HG02885 (cell line): ENCODE measurements around the gene LRRC7.

Experiments used
- ATAC-seq: cut with Tn5 transposase; IDR thresholded peaks from one replicate; pipeline ENCODE4 v1.9.1; 2021; ENCODE audit warnings: mild to moderate bottlenecking; ENCODE audit not compliant: unreplicated experiment, poor library complexity

LRRC7 gene

DNA sequence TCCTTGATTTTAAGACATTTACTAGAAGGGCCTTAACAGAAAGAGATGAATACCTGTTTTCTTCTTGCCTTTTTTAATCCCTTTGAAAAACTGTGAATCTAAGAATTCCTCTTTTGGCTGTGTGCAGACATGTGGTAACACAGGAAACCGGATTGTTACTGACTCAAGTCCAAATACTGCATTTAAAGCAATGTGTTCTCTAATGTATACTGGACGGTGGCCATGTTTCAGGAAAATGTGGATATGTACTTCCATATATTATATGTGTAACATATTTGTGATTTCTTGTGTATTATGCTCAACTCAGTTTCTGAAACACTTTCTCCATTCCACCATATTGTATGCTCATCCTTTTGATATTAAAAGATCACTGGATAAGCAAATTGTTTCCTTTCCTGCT lies 185.1 kb downstream of the LRRC7 start:
- no peak for ATAC-seq

DNA sequence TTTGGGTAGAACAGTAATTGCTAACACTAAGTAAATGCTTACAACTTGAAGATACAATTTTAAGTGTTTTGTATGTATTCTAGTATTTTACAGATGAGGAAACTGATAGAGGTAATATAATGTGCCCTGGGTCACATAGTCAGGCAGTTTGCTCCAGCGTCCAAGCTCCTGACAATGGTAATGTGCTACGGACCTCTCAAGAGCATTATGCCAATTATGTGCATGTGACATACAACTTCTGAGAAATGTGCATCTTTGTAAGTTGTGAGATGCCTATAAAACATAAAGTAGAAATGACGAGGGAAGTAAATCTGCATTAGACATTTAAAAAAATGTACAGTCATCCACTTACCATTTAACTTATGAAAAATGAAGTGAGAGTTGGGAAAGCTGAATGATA lies 186.8 kb downstream of the LRRC7 start:
- ATAC-seq, result no peak

DNA sequence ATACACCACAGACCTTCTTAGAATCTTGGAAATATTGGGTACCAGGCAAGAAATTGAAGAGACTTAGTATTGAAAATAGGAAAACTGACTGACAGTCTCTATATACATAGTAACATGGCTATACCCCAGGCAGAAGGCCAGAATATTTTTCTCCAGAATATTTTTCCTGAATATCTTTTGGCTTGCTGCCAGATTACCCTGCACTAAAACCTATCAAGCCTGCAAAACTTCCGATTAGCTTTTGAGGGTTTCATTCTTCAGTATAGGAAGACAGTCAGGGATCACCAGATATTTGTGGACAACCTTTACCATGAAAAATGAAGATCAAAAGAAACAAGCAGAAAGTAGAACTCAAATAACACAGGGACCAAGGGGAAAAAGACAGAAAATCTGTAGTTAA lies 187.9 kb downstream of the LRRC7 start:
- no peak for ATAC-seq

DNA sequence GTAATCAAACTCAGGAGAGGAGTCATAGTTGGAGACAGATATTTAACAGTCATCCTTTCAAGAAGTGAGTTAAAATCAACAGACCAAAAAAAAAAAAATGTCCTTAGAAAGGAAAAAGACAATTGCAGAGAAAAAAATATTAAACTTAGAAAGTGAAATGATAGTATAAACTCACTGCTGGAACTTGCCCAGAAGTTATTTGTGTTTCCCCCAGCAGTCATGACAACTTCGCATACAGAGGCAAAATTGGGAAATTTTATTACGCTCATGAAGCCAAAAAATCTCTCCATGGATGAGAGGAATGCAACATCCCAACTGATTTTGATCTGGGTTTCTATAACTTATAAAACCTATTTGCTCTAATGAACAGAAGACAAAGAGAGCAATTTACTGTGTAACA lies 198.2 kb downstream of the LRRC7 start:
- no peak for ATAC-seq

DNA sequence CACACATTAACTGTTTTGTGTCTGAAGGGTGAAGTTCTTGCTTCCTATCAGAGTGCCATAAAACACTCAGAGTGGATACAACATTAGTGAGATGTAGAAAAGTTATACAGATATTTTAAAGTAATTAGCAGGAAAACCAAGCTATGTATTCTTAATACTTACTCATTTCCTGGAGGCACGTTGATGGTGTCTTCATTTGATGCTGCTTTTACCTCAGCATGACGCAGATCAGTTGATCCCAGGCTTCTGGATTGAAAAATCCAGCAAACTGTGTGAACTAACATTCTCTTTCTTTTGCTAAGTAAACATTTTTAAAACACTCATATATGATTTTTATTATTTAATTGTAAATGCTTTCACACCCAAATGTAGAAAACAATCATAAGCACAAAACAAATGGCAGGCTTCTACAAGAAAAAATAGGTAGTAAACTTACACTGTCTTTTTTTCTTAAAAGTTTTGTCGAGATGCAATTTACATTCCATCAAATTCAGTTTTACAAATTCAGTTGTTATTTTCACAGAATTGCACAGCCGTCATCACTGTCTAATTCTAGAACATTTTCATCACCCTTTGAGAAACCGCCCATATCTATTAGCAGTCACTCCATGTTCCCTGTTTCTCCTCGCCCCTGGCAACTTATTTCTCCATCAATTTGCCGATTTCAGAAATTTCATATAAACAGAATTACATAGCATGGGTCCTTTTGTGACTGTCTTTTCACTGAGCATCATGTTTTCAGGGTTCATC lies 198.9 kb downstream of the LRRC7 start:
- no peak for ATAC-seq

DNA sequence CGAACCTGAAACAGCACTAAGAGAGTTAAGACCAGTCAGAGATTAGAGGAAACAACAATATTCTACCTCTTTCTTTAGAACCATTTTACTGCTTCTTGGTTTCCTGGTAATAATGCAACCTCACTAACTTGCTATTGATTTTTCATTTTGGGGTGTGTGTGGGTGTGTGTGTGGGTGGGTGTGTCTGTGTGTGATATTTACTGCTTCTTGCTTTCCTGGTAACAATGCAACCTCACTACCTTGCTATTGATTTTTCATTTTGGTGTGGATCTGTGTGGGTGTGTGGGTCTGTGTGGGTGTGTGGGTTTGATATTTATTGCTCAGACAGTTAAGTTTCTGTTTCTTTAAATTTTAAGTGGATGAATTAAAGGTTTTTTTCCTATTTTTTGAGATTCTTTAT lies 208.8 kb downstream of the LRRC7 start:
- ATAC-seq, result no peak

DNA sequence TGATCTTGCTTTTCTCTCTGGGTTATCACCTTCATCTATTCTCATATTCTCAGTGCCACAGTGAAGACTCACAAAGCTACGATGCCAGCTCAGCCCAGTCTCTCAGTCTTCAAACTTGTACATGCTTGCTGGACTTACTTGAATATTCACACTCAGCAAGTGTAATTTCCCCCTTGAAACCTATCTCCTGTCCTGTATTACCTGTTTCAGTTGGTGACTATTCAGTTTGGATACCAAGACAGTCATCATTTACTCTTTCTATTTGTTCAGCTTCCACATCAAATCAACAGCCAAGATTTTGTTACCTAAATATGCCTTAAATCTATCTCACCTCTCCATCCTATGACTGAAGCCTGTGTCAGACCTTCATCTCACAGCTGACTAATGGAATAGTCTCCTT lies 209.7 kb downstream of the LRRC7 start:
- no peak for ATAC-seq

DNA sequence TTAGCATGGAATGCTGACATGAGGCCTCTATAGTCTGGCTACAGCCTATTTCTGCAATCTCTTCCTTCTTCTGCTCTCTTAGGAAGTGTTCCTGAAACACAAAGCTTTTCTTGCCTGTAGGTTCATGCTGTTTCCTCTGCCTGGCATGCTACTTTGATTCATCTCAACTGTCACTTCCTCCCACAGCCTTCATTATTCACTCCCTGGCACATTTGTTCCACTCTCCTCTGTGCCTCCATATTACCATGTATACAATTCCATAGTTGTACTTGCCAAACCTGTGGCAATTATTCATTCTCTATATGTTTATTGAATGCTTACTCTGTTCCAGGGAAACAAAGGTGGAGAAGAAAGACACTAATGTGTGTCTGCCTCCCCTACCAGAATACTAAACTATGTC lies 210.2 kb downstream of the LRRC7 start:
- no peak for ATAC-seq

DNA sequence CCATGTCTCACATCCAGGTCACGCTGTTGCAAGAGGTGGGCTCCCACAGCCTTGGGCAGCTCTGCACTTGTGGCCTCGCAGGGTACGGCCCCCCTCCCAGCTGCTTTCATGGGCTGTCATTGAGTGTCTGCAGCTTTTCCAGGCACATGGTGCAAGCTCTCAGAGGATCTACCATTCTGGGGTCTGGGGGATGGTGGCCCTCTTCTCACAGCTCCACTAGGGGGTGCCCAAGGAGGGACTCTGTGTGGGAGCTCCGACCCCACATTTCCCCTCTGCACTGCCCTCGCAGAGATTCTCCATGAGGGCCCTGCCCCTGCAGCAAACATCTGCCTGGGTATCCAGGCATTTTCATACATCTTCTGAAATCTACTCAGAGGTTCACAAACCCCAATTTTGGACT lies 219.4 kb downstream of the LRRC7 start:
- ATAC-seq, result no peak

DNA sequence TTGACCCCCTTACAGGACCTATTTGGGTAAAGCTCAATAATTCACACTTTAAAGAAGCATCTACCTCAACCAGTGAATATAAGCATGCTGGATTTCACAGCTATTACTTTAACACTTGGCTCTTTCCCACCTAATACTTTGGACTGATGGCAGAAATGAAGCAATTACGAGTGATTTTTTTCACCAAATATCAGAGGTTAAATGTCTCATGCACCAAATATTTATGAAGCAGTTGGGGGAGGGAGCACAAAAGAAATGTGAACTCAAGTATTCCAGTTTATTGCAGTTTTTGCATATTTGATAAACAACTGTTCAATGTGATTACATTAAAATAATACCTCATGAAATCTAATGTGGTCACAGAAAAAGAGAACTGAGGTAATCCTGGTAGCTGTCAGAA lies 223.6 kb downstream of the LRRC7 start:
- ATAC-seq, result no peak

DNA sequence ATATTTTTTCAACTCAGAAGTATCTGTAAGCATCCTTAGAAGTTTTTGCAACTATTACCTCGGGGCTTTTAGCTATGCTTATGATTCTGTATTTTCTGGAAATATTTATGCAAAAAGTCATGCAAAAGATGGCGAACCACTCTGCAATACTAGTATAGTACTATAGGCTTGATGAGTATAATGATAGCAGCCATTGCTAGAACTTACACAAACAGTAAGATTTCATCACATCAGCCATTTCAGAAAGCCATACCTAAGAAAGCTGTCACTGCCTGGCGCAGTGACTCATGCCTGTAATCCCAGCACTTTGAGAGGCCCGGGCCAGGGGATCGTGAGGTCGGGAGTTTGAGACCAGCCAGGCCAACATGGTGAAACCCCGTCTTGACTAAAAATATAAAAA lies 227.1 kb downstream of the LRRC7 start:
- ATAC-seq, result no peak

DNA sequence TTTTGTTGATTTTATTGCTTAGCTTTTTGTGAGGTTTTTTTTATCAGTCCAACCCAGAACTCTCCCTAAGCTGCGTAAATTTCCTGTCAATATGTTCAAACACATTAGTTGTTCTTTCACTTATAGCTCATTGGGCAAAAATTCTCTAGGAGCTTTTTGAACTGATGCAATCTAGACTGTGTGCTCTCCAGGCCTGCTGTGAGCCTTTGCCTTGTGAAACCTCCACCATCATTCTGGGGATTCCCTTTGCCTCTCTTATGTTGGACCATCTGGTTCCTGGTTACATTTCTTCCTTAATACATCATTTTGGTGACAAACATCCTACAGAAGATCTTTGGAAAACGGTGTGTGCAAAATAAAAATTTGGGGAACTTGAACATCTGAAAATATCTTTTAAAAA lies 247.2 kb downstream of the LRRC7 start:
- ATAC-seq, result no peak

DNA sequence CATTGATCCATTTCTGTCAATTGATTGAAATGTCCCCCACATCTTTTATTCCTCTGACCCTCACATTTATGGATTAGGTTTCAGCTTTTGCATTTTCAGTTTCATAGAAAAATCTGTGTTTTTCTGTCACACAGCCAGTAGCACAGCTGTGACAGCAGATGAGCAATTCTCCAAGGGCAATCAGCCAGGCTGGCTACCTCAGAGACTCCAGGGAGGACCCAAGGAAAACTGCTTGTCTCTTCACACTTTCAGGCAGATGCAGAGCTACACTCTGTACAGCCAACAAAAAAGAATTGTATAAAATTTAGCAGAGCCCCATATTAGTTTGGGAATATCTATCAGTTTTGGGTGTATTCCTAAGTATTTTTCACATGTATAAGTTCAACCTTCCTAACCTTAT lies 257.2 kb downstream of the LRRC7 start:
- no peak for ATAC-seq

DNA sequence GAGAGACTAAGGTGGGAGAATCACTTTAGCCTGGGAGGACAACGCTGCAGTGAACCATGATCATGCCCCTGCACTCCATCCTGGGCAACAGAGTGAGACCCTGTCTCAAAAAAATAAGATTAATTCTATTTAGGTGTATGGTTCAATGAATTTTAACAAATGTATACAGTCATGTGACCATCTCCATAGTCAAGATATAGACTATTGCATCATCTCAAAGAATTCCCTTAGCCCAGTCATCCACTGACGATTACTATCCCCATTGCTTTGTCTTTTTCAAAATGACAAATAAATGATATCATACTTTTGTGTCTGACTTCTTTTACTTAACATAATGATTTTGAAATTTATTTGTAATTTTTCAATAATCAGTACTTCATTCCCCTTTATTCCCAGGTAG lies 260.0 kb downstream of the LRRC7 start:
- ATAC-seq, result no peak

DNA sequence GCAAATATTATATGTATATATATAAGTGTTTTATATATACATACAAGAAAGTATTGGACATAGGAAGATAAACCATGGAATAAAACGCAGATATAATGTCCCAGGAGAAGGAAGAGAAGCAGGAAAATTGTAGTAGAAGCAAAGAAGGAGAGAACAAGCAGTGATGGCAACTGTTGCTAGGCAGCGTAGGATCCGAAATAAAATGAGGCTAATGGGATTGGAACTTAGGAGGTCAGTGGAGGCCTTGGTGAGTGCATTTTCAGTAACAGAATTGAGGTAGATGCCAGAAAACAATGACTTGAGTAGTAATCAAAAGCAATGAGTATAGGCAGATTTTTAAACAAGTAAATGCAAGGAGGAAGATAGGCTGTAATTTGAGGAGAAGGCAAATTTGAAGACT lies 265.8 kb downstream of the LRRC7 start:
- ATAC-seq, result no peak

DNA sequence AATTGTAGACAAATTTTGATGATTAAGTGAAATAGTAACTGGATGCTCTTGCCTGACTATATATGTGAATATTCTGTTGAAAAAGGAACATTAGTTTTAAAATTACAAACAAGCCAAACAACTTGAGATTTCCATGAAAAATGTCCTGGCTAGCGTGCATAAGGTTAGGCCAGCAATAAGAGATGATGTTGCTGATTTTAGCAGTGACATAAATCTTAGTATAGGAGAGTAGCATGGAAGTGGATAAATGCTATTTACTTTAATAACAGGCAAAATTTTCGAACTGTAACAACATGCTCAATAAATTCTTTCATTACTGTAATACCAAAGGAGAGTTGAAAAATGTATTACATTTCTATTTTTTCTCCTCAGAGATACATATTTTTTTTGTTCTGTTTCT lies 266.6 kb downstream of the LRRC7 start:
- ATAC-seq, result no peak

DNA sequence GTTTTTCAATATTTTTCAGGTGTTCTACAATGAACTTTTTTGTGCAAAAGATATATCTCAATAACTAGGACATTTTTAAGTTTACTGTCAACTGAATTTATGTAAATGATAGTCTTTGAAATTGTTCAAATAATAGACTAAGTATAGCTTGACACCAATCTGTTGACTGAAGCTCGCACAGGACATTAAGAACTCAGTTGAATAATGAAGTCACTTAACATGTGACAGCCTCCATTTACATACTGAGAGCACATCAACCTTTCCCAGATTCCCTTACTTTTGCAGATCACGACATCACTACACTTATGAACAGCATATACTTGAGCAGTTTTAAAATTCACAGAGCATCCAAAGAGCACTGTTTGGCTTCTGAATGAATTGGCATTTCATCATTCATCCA lies 268.2 kb downstream of the LRRC7 start:
- ATAC-seq, result no peak

DNA sequence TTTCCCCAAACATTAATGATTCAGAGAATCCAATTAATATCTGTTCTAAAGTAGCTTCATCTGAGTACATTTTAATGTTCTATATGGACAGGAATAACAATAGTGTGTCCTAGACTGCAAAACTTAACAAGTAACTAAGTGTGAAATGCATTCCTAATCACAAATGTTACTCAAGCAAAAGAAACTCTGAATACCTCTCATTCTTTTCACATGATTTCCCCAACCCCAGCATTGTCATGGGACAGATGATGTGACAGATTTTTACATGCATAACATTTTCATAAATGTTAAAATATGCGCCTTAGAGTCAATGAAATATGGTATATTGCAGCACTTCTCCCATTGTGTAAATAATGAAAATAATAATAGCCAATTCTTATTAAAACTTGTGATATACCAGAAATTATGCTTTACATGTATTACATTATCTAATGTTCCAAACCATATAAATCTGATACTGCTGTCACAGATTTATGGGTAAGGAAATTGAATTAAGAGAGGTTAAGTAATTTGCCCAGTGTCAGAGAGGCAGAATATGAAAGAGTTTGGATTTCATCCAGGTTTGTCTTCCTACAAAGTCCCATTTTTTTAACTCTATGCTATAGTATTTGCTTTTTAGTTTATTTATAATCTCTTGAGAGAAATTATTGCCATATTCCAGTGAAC lies 269.4 kb downstream of the LRRC7 start:
- ATAC-seq, result no peak

DNA sequence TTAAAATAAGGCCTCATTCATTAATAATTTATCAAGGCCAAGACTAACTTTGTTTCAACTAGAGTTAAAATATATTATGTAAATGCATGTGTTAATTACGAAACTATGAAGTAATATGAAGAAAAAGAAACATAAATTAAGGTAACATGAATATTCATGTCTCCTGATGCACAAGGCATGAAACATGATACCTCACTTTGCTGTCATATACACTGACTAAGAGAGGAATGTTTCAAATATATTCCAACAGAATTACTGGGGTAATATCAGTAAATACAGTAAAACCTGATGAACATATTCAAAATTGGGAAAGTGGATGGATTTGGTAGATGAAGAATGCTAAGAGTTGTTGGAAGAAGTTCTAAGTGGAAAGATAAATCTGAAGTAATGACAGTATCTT lies 274.6 kb downstream of the LRRC7 start:
- no peak for ATAC-seq

DNA sequence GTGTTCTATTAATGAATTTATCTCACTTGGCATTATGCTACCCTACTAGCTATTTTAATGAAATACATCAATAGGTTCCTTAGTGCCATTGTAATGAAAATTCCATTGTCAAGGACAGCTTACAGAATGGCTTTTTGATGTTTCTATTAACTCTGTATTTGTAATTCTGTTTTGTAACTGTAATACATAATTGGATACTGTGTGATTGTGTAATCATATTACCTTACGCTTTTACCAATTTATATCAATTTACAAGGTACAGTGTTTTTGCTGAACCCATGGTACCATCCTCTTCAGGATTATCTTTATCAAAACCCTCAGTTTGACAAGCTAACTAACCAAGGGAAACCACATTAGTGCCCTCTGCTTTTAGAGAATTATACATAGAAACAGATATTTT lies 277.9 kb downstream of the LRRC7 start:
- ATAC-seq, result no peak

DNA sequence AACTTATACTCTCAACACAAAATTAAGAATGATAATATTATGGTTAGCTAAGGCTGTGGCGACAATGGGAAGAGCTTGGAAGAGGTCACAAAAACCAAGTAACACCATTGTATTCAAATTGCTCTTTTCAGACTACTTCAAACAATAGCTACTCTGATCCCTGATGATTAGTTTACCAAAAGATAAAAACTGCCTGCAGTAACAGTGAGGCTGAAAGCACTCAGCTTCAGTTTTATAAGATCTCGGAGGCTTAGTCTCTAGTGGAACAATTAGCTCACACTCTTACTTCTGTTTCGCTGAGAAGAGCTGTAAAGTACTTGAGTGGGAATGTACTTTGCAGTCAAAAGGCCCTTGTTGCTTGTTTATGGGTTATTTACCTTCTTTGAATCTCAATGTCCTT lies 278.5 kb downstream of the LRRC7 start:
- ATAC-seq, result no peak

DNA sequence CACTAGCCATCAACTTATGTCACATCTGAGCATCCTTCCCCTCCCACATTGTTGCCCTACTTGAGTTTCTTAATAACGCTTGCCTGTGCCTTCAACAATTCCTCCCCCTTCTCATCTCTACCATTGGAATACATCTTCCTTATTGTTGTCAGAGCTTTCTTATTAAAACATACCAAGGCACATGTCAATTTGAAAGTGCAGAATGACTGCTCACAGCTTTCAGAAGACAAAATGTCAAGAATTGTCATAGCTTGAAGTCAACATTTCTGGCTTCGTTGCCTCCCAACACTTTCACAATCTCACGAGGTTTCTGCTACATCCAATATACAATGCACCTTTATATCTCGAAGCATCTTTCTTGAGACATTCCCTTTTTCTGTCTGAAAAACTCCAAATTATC lies 279.9 kb downstream of the LRRC7 start:
- ATAC-seq, result no peak
